GOT3 (cell line): Measurements from ENCODE around the gene MUC20.
"Not testable (repeated sequence)": the region's sequence is repeated elsewhere in the genome, so short reads cannot be mapped to it uniquely, and the experiment has no call there.

Source experiments
- DNase-seq: peaks from one replicate; lab custom pipeline; 2025; ENCODE audit warnings: mixed read lengths; lab: John Stamatoyannopoulos, UW

MUC20 gene

DNA sequence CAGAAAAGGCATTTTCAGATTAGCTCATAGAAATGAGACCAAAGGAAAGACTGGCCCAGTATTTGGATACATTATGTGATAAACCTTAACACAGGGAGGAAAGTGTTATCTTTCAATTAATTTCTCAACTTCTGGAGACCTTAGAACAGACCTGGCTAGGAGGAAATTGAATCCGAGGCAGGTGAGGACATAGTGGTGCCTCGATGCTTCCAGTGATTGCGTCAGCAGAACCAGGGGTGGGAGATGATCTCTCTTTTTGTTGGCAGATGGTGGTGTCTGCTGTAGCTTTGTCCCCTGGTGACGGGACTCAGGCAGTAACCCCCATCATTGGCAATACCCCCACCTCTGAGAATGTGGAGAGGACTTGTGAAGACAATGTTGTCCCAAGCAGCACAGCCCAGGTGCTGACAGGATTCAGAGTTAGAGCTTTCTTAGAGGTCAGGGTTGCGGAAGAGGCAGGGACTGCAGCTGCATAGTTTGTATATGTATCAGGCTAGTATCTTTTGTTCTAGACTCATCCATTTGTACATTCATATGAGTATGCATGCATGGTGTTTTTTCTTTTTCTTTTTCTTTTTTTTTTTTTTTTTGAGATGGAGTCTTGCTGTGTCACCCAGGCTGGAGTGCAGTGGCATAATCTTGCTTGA, 27.9 kb upstream of the MUC20 start:
- no peak for DNase-seq

DNA sequence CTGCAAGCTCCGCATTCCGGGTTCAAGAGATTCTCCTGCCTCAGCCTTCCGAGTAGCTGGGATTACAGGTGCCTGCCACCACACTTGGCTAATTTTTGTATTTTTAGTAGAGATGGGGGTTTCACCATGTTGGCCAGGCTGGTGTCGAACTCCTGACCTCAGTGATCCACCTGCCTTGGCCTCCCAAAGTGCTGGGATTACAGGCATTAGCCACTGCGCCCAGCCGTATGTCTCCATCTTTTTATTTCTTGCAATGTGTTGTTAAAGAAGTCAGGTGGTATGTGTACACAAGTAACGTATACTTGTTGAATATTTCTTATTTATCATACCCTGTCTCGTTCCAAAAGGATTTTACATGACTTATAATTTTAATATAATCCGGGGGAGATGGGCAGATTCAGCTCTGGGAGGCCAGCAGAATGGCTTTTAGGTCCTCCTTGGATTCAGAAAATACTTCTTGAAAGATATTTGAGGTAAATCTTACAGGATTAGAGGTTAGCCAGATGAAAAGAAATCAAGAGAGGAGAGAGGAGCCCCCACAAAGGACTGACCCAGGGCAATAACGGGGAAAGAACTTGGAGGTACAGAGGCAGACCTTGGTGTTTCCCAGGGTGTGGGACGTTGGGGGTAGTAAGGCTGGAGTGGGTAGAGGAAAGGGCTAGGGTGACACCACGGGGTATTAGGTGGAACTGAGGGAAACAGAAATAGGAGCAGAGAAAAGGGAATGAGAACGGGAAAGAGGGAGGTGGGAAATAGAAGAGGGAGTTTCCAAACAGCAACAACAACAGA, 27.2 kb upstream of the MUC20 start:
- DNase-seq: no peak

DNA sequence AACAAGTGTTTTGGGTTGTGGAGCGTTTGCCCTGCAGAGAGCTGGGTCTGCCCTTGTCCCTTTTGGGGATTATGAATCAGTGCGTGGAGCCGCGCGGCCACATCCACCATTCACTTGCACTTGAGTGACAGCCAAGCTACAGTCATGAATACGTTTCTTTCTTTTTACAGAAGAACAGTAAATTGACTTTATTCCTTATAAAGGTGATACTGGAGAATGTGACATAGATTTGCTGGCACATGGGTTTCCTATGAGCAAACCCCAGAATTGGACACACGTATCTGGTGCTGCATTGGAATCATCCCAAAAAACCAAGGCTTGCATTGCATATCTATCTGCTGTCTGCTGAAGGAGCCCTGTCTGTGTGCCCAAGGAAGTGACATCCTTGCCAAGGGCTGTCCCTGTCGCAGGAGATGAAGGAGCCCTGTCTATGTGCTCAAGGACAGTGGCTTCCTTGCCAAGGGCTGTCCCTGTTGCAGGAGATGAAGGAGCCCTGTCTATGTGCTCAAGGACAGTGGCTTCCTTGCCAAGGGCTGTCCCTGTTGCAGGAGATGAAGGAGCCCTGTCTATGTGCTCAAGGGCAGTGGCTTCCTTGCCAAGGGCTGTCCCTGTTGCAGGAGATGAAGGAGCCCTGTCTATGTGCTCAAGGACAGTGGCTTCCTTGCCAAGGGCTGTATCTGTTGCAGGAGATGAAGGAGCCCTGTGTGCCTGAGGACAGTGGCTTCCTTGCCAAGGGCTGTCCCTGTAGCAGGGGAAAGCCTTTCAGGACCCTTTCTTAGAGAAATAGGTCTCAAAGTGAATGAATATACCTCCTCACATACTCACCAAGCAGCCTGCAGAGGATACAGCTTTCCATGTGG, 26.3 kb upstream of the MUC20 start:
- not testable (repeated sequence) for DNase-seq

DNA sequence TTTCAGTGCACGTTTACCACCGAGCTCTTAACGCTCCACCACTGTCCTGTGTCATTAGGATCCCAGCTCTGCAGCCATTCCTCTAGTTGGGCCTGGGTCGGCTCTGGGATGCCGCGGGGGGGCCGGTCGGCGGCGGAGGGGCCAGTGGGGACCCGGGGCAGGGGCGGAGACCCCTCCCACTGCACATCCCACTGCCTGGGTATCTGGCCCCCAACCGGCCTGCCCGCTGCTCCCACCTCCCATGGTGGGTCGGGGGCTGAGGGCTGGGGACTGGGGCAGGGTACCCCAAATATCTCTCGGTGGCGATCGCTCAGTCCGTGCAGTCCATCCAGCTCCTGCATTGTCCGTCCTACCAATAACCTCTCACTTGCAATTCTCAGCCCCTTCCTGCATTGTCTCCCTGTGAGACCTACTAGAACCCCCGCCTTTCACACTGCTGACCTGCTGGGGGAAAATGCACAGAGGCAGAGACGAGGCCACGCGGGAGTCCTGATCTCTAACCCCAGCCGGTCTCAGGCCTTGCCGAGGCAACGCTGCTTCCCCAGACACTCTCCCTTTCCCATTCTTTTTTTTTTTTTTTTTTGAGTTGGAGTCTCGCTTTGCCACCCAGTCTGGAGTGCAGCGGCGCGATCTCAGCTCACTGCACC, 24.0 kb upstream of the MUC20 start:
- DNase-seq: no peak

DNA sequence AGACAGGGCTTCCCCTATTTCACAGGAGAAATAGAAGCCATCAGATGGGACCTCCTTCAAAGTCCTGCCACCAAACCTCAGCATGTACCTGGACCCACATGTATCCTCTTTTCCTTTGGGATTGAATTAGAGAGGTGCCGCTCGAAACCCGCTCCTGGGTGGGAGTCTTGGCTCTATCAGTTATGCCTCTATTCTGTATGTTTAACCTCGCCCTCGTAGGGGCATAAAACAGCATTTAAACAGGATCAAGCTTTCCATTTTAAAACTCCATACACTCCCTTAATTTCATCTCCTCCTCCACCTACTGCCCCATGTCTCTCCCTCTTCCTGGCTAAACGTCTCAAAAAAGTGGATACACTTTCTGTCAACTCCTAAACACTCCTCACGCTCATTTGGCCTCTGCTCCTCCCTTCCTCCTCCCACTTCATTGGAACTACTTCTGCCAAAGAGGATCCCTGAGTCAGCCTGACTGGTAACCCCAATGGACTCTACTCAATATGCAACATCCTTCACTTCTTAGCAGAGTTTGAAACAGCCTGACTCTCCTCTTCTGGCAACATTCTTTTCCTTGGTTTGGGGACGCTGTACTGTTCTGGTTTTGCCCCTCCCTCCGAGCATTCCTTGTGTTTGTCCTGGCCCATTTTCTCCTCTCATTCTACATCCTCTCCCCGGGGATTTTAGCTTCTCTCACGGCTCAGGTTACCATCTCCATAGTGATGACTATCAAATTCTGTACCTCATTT, 23.0 kb upstream of the MUC20 start:
- no peak for DNase-seq

DNA sequence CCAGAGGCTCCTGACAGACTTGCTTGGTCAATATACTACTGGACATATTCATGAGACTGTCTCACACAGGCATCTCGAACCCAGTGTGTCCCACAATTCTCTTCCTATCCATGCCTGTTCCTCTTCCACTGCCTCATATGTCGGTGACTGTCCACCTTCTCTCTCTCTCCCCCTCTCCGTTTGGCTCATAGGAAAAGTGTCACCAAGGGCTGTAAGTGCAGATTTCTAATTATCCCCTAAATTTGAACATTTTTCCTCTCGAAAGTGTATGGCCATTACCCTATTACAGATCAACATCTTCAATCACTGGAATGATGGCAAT, 22.5 kb upstream of the MUC20 start:
- no peak for DNase-seq

DNA sequence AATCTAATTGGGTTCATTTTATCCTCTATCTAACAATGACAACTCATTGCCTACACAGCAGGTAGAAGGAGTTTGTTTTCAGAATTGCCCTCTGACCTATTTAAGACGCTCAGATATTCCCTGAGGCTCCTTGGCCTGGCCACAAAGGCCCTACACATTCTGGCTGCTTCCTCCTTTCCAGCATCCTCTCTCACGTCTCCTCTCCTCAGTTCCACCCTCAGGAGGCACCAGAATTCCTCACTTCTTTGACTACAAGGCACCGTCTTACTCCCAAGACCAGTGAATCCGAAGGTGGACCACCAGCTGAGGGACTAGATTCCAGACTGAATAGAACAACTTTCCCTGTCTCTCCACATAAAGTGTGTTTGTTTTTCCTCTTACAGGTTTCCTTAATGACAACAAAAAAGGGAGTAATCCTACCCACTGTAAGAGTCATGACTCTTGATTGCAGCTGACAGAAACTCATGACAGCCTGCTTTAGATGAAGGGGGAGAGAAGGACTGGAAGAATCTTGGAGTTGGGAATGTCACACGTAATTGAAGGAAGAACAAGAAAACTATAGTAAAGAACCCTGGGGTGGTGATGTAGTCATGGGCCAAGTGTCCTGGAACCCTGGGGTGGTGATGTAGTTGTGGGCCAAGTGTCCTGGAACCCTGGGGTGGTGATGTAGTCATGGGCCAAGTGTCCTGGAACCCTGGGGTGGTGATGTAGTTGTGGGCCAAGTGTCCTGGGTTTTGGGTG, 22.0 kb upstream of the MUC20 start:
- DNase-seq: no peak

DNA sequence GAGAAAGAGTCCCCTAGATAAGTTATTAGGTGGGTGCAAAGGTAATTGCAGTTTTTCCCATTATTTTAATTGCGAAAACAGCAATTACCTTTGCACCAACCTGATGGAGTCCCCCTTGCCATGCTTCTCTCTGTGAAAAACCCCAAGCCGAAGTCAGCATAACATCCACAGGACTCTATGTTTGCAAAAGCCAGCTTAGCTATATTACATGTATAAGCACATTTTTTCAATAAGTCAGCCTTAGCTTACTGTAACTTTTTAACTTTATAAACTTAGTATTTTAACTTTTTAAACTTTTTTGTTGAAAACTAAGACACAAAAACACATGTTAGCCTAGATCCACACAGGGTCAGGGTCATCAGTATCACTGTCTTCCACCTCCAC, 21.4 kb upstream of the MUC20 start:
- no peak for DNase-seq

DNA sequence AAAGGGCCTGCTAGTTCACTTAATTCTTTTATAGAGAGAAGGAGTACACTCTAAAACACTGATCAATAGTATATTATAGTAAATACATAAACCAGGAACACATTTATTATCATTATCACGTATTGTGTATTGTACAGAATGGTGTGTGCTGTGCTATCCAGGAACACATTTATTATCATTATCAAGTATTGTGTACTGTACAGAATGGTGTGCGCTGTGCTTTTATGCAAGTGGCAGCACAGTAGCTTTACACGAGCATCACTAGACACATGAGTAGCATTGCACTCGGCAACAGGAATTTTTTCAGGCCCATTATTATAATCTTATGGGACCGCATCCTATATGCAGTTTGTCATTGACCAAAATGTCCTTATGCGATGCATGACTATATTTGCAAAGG, 20.9 kb upstream of the MUC20 start:
- no peak for DNase-seq

DNA sequence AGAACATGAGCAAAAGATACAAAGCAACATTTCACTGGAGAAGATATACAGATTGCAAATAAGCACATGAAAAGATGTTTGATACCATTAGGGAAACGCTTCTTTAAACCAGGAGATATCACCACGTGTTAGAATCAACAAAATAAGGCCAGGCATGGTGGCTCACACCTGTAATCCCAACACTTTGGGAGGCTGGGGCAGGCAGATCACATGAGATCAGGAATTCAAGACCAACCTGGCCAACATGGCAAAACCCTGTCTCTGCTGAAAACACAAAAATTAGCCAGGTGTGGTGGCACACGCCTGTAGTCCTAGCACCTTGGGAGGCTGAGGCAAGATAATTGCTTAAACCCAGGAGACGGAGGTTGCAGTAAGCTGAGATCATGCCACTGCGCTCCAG, 20.5 kb upstream of the MUC20 start:
- DNase-seq: no peak

DNA sequence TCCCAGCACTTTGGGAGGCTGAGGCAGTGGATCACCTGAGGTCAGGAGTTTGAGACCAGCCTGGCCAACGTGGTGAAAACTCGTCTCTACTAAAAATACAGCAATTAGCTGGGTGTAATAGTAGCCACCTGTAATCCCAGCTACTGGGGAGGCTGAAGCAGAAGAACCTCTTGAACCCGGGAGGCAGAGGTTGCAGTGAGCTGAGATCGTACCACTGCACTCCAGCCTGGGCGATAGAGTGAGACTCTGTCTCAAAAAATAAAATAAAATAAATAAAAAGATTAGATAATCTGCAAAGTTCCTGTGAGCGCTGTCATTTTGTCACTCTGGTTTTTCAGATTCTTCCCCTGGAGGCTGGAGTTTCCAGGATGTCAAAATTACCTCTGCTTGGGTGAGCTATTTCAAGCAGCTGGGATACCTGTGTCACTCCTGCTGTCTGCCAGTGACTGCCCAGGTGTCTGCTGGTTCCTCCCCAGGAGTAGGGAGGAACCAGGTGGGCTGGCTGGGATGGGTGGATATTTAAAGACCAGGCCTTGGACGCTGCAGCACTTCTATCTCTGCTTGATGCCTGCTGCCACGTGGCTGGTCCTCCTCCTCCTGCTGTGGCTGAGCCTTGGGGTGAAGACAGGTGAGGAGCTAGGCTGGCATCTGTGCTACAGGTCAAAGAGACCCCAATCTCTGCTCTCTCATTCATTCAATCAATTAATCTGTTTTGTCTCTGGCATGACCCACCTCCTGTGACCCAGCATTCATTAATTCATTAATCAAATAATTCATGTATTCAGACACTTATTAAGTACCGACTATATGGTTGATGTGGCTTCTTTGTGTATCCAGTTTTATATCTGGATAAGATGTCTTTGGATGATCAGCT, 19.5 kb upstream of the MUC20 start:
- no peak for DNase-seq

DNA sequence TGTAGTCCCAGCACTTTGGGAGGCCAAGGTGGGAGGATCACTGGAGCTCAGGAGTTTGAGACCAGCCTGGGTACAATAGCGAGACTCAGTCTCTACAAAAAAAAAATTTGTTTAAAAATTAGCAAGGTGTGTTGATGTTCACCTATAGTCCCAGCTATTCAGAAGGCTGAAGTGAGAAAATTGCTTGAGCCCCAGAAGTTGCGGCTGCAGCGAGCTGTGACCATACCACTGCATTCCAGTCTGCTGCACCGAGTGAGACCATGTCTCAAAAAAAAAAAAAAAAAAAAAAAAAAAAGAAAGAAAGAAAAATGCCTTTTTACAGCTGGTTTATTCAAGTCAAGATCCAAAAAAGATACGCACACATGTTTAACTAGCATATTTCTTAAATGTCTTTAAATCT, 17.0 kb upstream of the MUC20 start:
- no peak for DNase-seq

DNA sequence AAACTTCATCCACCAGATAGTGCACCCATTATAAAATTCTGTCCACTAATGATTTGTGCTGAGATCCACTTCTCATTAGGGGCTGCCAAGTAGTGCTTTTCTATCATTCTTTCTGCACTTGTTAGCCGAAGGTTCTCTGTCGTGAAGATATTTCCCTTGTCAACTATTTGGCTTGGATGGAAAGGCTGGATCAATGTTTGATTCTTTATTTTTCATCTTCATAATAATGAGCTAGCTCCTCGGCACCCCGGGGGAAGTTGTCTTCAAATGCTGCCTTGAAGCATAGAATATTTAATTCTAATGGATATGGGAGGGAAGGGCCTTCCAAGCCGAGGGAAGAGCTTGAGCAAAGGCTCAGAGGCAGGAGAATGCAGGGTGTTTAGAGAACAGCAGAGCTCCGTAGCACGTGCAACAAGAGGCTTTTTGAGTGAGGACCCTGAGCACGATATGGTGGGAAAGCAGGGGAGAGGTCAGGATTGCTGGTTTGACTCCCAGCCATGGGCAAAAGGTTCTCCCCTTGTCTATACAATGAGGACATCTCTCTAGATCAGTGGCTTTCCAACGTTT, 16.3 kb upstream of the MUC20 start:
- no peak for DNase-seq

DNA sequence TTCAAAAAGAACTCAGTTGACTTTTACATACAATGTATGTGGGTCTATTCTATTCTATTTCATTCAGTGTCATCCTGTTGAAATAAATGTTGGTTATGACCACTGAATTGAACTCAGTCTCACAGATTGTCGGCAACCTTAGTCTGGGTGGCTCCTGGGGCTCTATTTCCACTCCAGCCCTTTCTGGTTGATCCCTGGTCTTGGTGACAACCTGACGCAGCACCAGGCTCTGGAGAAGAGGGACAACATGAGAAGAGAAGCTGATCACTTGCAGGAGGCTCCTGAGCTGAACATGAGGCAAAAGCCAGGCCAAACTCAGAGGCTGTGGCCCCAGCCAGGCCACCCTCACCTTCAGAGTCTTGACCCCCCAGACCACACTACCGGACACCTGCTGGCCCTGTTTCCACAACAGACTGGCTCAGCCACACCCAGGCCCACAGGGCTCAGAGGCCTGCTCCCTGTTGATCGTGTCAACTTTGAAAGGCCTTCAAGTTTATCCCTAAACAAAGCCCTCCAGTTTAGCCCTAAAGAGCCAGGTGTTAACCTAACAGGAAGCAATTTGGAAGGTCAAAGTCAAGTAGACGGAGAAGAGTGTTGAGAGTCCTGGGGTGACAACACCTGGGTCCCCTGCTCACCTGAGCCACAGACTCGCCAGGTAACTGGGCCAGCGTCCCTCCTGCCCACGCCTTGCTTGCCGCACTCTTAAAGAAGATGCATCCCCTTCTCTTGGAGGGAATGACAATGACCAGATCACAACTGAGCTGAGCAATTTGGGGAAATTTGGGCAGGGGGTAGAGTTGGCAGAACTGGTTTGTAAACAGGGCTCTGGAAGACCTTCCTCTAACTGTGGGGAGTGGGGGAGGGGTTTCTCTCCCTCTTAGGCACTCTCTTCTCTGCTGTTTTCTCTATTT, 15.4 kb upstream of the MUC20 start:
- no peak for DNase-seq

DNA sequence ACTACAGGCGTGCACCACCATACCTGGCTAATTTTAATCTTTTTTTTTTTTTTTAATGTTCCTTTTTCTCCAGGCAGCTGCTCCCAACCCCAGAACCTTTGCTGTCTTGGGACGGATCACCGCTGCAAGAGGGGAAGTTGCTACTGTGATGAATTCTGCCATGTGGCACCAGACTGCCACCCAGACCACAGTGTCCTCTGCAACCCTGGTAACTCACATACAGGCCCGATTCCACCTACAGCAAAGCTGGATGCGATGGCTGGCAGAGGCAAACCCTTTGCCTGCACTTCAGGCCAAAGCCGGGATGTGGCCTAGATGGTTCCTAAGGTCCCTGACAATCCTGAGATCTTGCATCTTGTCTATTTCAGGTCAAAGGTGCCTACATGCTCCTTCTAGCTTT, 12.7 kb upstream of the MUC20 start:
- DNase-seq: no peak

DNA sequence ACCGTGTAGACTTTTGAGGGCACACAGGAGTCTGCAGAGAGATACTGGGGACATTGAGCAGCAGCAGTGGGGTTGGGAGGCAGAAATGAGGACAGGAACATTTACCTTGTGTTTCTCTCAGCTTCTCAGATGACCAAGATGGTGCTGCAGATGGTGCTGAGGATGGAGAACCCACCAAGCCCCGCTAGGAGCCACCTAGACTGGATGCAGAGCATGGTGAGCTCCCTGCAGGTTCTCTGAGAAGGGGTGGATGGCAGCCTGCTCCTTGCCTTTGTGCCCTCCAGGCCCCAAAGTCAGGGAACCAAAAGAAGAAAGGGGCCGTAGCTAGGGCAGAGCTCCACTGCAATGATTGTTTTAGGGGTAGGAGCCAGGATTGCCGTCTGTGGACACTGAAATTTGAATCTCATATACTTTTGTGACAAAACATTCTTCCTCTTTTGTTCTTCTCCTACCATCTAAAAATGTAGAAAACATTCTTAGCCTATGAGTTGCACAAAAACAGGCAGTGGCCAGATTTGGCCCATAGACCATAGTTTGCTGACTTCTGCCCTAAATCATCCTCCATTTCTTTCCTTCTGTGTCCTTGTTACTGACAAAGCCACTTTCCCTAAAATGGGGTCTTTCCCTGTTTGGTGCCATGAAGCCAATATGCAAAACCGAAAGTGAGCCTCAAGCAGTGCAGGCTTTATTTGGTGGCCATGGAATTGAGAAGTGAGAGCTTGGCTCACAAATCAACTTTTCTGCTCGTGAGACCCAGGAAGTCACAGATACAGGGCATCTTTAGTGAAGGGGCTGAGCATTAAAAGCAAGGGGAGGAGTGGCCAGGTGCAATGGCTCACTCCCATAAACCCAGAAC, 11.9 kb upstream of the MUC20 start:
- DNase-seq: no peak

DNA sequence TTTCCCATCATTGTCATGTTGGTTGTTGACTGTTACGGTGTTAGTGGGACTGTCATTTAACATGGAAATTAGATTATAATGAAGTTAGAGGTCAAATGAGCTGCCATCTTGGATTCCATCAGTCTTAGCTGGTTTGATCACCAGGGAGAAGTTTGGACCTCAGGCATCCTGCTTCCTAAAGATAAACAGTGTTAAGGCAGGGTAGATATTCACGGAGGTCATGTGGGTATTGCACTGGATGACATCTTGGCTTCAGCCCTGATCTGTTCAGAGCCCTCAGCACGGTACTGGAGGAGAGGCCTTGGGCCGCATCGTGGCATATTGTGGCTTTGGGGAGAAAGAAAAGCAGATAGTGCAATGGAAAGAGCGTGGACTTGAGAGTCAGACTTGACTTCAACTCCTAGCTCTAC, 11.1 kb upstream of the MUC20 start:
- no peak for DNase-seq
